Activated gamma-delta T cell treated with anti-CD3 and anti-CD28 coated beads, Interleukin-2, amount 50 U/mL, for 16 hours (primary cell): Measurements from ENCODE around the gene MAP3K4.
A peak's percentile ranks its signal among the peaks of the same experiment; 100 is the strongest.

Experiments used
- DNase-seq: peaks from one replicate; pipeline ENCODE4 v3.0.0-alpha.2; 2020; ENCODE audit warnings: low read depth

Gene MAP3K4

GRCh38 chr6:161041274-161041673 is 49.7 kb downstream of the MAP3K4 start:
- DNase-seq: no peak

- DNase-seq: no peak
These were observed 52.8 kb downstream of the MAP3K4 start for GRCh38 chr6:161044335-161044734.

GRCh38 chr6:161048641-161049040 is 57.1 kb downstream of the MAP3K4 start:
- no peak for DNase-seq

- no peak for DNase-seq
These were observed 58.7 kb downstream of the MAP3K4 start for GRCh38 chr6:161050134-161050765.

- no peak for DNase-seq
These were observed 61.5 kb downstream of the MAP3K4 start for GRCh38 chr6:161053103-161053502.

- no peak for DNase-seq
These were observed 63.3 kb downstream of the MAP3K4 start for GRCh38 chr6:161054876-161055275.

- DNase-seq: no peak
These were observed 64.9 kb downstream of the MAP3K4 start for GRCh38 chr6:161056451-161056850.

GRCh38 chr6:161057103-161058091 is 65.8 kb downstream of the MAP3K4 start:
- DNase-seq: no peak

- no peak for DNase-seq
These were observed 67.2 kb downstream of the MAP3K4 start for GRCh38 chr6:161058741-161059140.

GRCh38 chr6:161061576-161061975 is 70.0 kb downstream of the MAP3K4 start:
- DNase-seq: no peak

GRCh38 chr6:161064915-161065314 is 73.3 kb downstream of the MAP3K4 start:
- DNase-seq: no peak

- DNase-seq: no peak
These were observed 74.9 kb downstream of the MAP3K4 start for GRCh38 chr6:161066511-161066910.

- no peak for DNase-seq
These were observed 76.2 kb downstream of the MAP3K4 start for GRCh38 chr6:161067749-161068148.

- no peak for DNase-seq
These were observed 76.8 kb downstream of the MAP3K4 start for GRCh38 chr6:161068321-161068741.

GRCh38 chr6:161073930-161074329 is 82.4 kb downstream of the MAP3K4 start:
- DNase-seq: no peak

GRCh38 chr6:161074496-161075121 is 83.0 kb downstream of the MAP3K4 start:
- DNase-seq: no peak

- DNase-seq: no peak
These were observed 84.7 kb downstream of the MAP3K4 start for GRCh38 chr6:161076181-161076677.

GRCh38 chr6:161079566-161080262 is 88.1 kb downstream of the MAP3K4 start:
- DNase-seq: peak; percentile 33

- DNase-seq: no peak
These were observed 88.8 kb downstream of the MAP3K4 start for GRCh38 chr6:161080263-161080970.

- no peak for DNase-seq
These were observed 90.6 kb downstream of the MAP3K4 start for GRCh38 chr6:161082215-161082614.

GRCh38 chr6:161085246-161085645 is 93.7 kb downstream of the MAP3K4 start:
- DNase-seq: no peak
